ENCODE measurements around the gene LRRC47. TPM values are rescaled to one million over a fixed set of nuclear protein-coding genes. Genes with fewer than 3 reads are reported as not detected.

The LRRC47 gene
- total and polyA plus RNA-seq, 3 experiments from 2014 or later, result 36.9 to 50.5 (median 42.6) TPM

DNA sequence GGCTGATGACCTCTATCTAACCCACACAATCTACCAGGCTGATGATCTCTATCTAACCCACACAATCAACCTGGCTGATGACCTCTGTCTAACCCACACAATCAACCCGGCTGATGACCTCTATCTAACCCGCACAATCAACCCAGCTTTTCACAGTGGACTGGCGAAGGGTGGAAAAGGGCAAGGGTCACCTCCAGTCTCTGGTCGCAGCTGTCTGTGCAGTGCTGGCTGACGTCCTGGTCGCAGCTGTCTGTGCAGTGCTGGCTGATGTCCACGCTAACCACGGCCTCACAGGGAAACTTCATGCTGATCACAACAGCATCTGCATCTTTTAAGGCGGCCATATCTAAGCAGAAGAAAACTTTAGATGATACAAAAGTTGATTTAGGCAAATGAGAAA lies 56.3 kb downstream of the LRRC47 start:
- no peaks in the 10 kb centered on the region for H3K4me1 ChIP-seq (ENCODE audit: insufficient read depth, low read length)
- no peak overlapping the region for H3K4me3 ChIP-seq (ENCODE audit: low read length)
- H3K36me3 ChIP-seq (ENCODE audit: insufficient read depth, low read length), result peaks cover 10% of the 10 kb centered on the region
- peaks cover 2 to 11% (median 7%) of the 10 kb centered on the region in 3 donors for H3K4me1 Mint-ChIP-seq
- H3K4me3 Mint-ChIP-seq, result no peak overlapping the region
- CTCF ChIA-PET, result no interaction called here
- peaks cover 4 to 37% (median 4%) of the 10 kb centered on the region in 3 donors for H3K36me3 Mint-ChIP-seq
- DNase-seq, result no peak
- H3K27ac Mint-ChIP-seq, result no peak overlapping the region
- H3K27me3 Mint-ChIP-seq, result no peaks in the 10 kb centered on the region
- POLR2A ChIA-PET, result no interaction called here
- no peaks in the 10 kb centered on the region for H3K9me3 ChIP-seq (ENCODE audit: low read length)
- no peaks in the 10 kb centered on the region for H3K9me3 Mint-ChIP-seq
- H3K27me3 ChIP-seq (ENCODE audit: insufficient read depth, low read length, poor library complexity, severe bottlenecking), result no peaks in the 10 kb centered on the region
- no peak overlapping the region for H3K27ac ChIP-seq (ENCODE audit: low read depth, low read length)

GRCh38 chr1:3738943-3739342 lies 57.4 kb downstream of the LRRC47 start:
- Mint-ChIP-seq H3K27me3 (no peaks in the 10 kb centered on the region), H3K27ac (no peak overlapping the region), H3K4me3 (no peak overlapping the region), H3K9me3 (no peaks in the 10 kb centered on the region), H3K36me3 (peaks cover 4 to 37% (median 4%) of the 10 kb centered on the region in 3 donors), H3K4me1 (peaks cover 0 to 5% (median 4%) of the 10 kb centered on the region in 3 donors)
- peaks cover 10% of the 10 kb centered on the region for H3K36me3 ChIP-seq (ENCODE audit: insufficient read depth, low read length)
- no peaks in the 10 kb centered on the region for H3K27me3 ChIP-seq (ENCODE audit: insufficient read depth, low read length, poor library complexity, severe bottlenecking)
- no peaks in the 10 kb centered on the region for H3K9me3 ChIP-seq (ENCODE audit: low read length)
- H3K27ac ChIP-seq (ENCODE audit: low read depth, low read length), result no peak overlapping the region
- H3K4me1 ChIP-seq (ENCODE audit: insufficient read depth, low read length), result no peaks in the 10 kb centered on the region
- ChIA-PET POLR2A (no interaction called here), CTCF (no interaction called here)
- no peak overlapping the region for H3K4me3 ChIP-seq (ENCODE audit: low read length)
- DNase-seq, result no peak

GRCh38 chr1:3736708-3737107 lies 59.6 kb downstream of the LRRC47 start:
- no peak for DNase-seq
- CTCF ChIA-PET, result no interaction called here
- no peaks in the 10 kb centered on the region for H3K9me3 Mint-ChIP-seq
- Histone ChIP-seq H3K9me3 (ENCODE audit: low read length) (no peaks in the 10 kb centered on the region), H3K4me3 (ENCODE audit: low read length) (no peak overlapping the region), H3K4me1 (ENCODE audit: insufficient read depth, low read length) (no peaks in the 10 kb centered on the region), H3K36me3 (ENCODE audit: insufficient read depth, low read length) (peaks cover 10% of the 10 kb centered on the region), H3K27ac (ENCODE audit: low read depth, low read length) (no peak overlapping the region), H3K27me3 (ENCODE audit: insufficient read depth, low read length, poor library complexity, severe bottlenecking) (no peaks in the 10 kb centered on the region)
- peaks cover 4 to 21% (median 4%) of the 10 kb centered on the region in 3 donors for H3K36me3 Mint-ChIP-seq
- H3K27me3 Mint-ChIP-seq, result peaks cover 0 to 2% of the 10 kb centered on the region in 2 donors
- POLR2A ChIA-PET, result no interaction called here
- no peak overlapping the region for H3K4me3 Mint-ChIP-seq
- H3K27ac Mint-ChIP-seq, result peak overlapping the region in 1 of 8 donors; percentile 14
- H3K4me1 Mint-ChIP-seq, result no peaks in the 10 kb centered on the region

DNA sequence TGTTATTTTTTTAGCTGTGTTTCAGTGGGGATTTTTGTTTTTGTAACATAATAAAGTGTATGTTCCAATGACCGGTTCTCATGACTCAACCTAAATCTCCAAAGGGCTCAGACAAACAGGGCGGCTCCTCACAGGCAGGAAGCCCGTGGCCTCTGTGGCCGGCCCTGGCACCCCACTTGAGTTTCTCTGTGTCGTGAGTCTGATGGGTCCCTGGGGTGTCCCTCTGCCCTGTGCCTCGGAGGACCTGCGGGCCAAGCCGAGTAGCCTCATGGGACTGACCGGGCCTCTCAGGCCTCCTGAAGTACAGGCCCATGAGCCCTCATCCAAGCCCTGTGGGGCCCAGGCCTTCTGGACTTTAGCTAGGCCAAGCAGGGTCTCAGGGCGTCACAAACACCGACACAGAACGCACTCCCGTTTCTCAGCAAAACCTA lies 60.2 kb downstream of the LRRC47 start:
- Histone ChIP-seq H3K4me3 (ENCODE audit: low read length) (no peak overlapping the region), H3K9me3 (ENCODE audit: low read length) (no peaks in the 10 kb centered on the region), H3K27me3 (ENCODE audit: insufficient read depth, low read length, poor library complexity, severe bottlenecking) (no peaks in the 10 kb centered on the region), H3K36me3 (ENCODE audit: insufficient read depth, low read length) (peaks cover 10% of the 10 kb centered on the region), H3K27ac (ENCODE audit: low read depth, low read length) (no peak overlapping the region), H3K4me1 (ENCODE audit: insufficient read depth, low read length) (no peaks in the 10 kb centered on the region)
- peaks cover 0 to 17% (median 4%) of the 10 kb centered on the region in 3 donors for H3K36me3 Mint-ChIP-seq
- peaks cover 0 to 2% of the 10 kb centered on the region in 2 donors for H3K27me3 Mint-ChIP-seq
- no peak for DNase-seq
- CTCF ChIA-PET, result no interaction called here
- POLR2A ChIA-PET, result no interaction called here
- no peaks in the 10 kb centered on the region for H3K9me3 Mint-ChIP-seq
- no peak overlapping the region for H3K27ac Mint-ChIP-seq
- H3K4me3 Mint-ChIP-seq, result no peak overlapping the region
- H3K4me1 Mint-ChIP-seq, result no peaks in the 10 kb centered on the region

GRCh38 chr1:3735688-3736087 lies 60.6 kb downstream of the LRRC47 start:
- no peak overlapping the region for H3K27ac Mint-ChIP-seq
- CTCF ChIA-PET, result no interaction called here
- peaks cover 10% of the 10 kb centered on the region for H3K36me3 ChIP-seq (ENCODE audit: insufficient read depth, low read length)

DNA sequence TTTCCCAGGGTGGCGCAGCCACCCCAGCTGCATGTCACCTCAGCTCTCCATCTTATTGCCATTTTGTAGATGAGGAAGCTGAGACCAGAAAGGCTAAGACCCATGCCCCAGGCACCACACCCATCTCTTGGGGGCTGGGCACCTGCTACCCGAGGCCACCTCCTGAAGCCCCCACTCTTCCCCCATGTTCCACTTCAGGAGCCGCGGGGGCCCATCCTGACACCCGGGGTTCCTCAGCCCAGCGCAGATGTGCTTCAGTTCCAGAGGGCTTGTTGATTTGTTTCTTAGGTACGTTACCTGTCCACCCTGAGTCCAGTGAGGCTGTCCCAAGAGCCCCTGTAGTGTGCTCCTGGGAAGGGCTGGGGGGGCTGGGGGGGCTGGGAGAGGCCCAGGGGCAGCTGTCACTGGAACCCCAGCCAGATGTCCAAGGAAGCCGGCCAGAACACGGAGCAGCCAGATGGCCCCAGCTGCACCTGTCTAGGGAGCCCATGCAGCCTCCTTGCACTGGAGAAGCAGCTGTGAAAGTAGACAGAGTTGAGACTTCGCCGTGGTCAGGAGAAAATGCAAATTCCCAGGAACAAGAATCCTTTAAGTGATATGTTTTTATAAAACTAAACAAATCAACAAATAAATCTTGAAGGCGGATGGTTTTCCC lies 61.1 kb downstream of the LRRC47 start:
- peaks cover 0 to 2% of the 10 kb centered on the region in 2 donors for H3K27me3 Mint-ChIP-seq
- POLR2A ChIA-PET, result no interaction called here
- CTCF ChIA-PET, result no interaction called here
- Histone ChIP-seq H3K9me3 (ENCODE audit: low read length) (no peaks in the 10 kb centered on the region), H3K27me3 (ENCODE audit: insufficient read depth, low read length, poor library complexity, severe bottlenecking) (no peaks in the 10 kb centered on the region), H3K4me1 (ENCODE audit: insufficient read depth, low read length) (no peaks in the 10 kb centered on the region), H3K36me3 (ENCODE audit: insufficient read depth, low read length) (peaks cover 10% of the 10 kb centered on the region), H3K27ac (ENCODE audit: low read depth, low read length) (no peak overlapping the region), H3K4me3 (ENCODE audit: low read length) (no peak overlapping the region)
- peaks cover 0 to 13% (median 4%) of the 10 kb centered on the region in 3 donors for H3K36me3 Mint-ChIP-seq
- no peak overlapping the region for H3K27ac Mint-ChIP-seq
- DNase-seq, result no peak
- no peak overlapping the region for H3K4me3 Mint-ChIP-seq
- H3K4me1 Mint-ChIP-seq, result no peaks in the 10 kb centered on the region
- H3K9me3 Mint-ChIP-seq, result no peaks in the 10 kb centered on the region

More at GRCh38 chr1:3735688-3736087, 60.6 kb downstream of the LRRC47 start:
- peaks cover 0 to 2% of the 10 kb centered on the region in 2 donors for H3K27me3 Mint-ChIP-seq
- H3K4me3 Mint-ChIP-seq, result no peak overlapping the region
- no peaks in the 10 kb centered on the region for H3K9me3 Mint-ChIP-seq
- no peak overlapping the region for H3K27ac ChIP-seq (ENCODE audit: low read depth, low read length)
- no peaks in the 10 kb centered on the region for H3K4me1 ChIP-seq (ENCODE audit: insufficient read depth, low read length)
- H3K36me3 Mint-ChIP-seq, result peaks cover 0 to 15% (median 4%) of the 10 kb centered on the region in 3 donors
- no peak overlapping the region for H3K4me3 ChIP-seq (ENCODE audit: low read length)
- H3K4me1 Mint-ChIP-seq, result no peaks in the 10 kb centered on the region
- no peaks in the 10 kb centered on the region for H3K27me3 ChIP-seq (ENCODE audit: insufficient read depth, low read length, poor library complexity, severe bottlenecking)
- DNase-seq, result no peak
- H3K9me3 ChIP-seq (ENCODE audit: low read length), result no peaks in the 10 kb centered on the region
- POLR2A ChIA-PET, result no interaction called here

DNA sequence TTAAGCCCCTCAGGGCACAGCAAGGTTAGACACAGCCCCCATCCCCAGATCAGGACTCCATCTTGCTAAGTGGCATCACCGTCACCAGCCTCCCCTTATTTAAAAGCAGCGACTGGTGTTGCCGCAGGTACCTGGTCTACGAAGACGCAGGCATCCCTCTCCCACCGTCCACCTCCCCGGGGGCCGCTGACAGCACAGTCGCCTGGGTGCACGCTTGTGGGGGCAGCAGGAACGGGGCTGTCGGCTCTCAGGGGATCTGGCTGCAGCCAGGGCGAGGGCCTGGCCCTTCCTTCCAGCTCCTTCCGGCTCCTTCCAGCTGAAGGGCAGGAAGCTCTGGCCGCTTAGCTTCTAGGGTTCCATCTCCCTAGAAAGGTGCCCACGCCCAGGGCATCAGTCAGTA lies 61.7 kb downstream of the LRRC47 start:
- no peaks in the 10 kb centered on the region for H3K9me3 Mint-ChIP-seq
- H3K4me3 ChIP-seq (ENCODE audit: low read length), result no peak overlapping the region
- H3K27me3 ChIP-seq (ENCODE audit: insufficient read depth, low read length, poor library complexity, severe bottlenecking), result no peaks in the 10 kb centered on the region
- H3K9me3 ChIP-seq (ENCODE audit: low read length), result no peaks in the 10 kb centered on the region
- peaks cover 0 to 2% of the 10 kb centered on the region in 2 donors for H3K27me3 Mint-ChIP-seq
- no peak overlapping the region for H3K4me3 Mint-ChIP-seq
- H3K36me3 Mint-ChIP-seq, result peaks cover 0 to 13% (median 4%) of the 10 kb centered on the region in 3 donors
- no peaks in the 10 kb centered on the region for H3K4me1 Mint-ChIP-seq
- CTCF ChIA-PET, result no interaction called here
- H3K36me3 ChIP-seq (ENCODE audit: insufficient read depth, low read length), result peaks cover 5% of the 10 kb centered on the region
- H3K4me1 ChIP-seq (ENCODE audit: insufficient read depth, low read length), result no peaks in the 10 kb centered on the region
- H3K27ac Mint-ChIP-seq, result no peak overlapping the region
- DNase-seq, result no peak
- H3K27ac ChIP-seq (ENCODE audit: low read depth, low read length), result no peak overlapping the region
- POLR2A ChIA-PET, result no interaction called here

- no peak for DNase-seq
- Mint-ChIP-seq H3K4me1 (no peaks in the 10 kb centered on the region), H3K27me3 (peaks cover 0 to 5% of the 10 kb centered on the region in 2 donors), H3K27ac (no peak overlapping the region), H3K4me3 (no peak overlapping the region), H3K9me3 (no peaks in the 10 kb centered on the region), H3K36me3 (peaks cover 0 to 13% (median 4%) of the 10 kb centered on the region in 3 donors)
- H3K36me3 ChIP-seq (ENCODE audit: insufficient read depth, low read length), result peaks cover 4% of the 10 kb centered on the region
- ChIA-PET CTCF (interaction anchor here (1.2 kb wide), 1 partner anchor 10 kb away, joined by 3 read pairs; no protein-coding TSS in a partner anchor), POLR2A (no interaction called here)
- H3K27ac ChIP-seq (ENCODE audit: low read depth, low read length), result no peak overlapping the region
- H3K4me3 ChIP-seq (ENCODE audit: low read length), result no peak overlapping the region
- H3K4me1 ChIP-seq (ENCODE audit: insufficient read depth, low read length), result no peaks in the 10 kb centered on the region
- H3K27me3 ChIP-seq (ENCODE audit: insufficient read depth, low read length, poor library complexity, severe bottlenecking), result no peaks in the 10 kb centered on the region
- no peaks in the 10 kb centered on the region for H3K9me3 ChIP-seq (ENCODE audit: low read length)
These were observed 62.3 kb downstream of the LRRC47 start for GRCh38 chr1:3733883-3734589.
